GM12878 (cell line): ENCODE data around the gene GUK1. TPM values are rescaled to one million over a fixed set of nuclear protein-coding genes. Genes with fewer than 3 reads are reported as not detected.
A peak's percentile ranks its signal among the peaks of the same experiment; 100 is the strongest.

Experiments
- CBFB ChIP-seq: IDR thresholded peaks from 2 replicates; pipeline ENCODE4 v1.6.1; 2016; ENCODE audit warnings: antibody characterized with exemption, low read depth
- CREM ChIP-seq: IDR thresholded peaks from 2 replicates; pipeline ENCODE4 v1.6.1; 2014; ENCODE audit warnings: antibody characterized with exemption, low read depth
- E4F1 ChIP-seq: fragments of 450-650 bp; IDR thresholded peaks from 2 replicates; pipeline ENCODE4 v1.6.1; 2018; ENCODE audit warnings: borderline replicate concordance, mild to moderate bottlenecking; ENCODE audit not compliant: partially characterized antibody
- ESRRA ChIP-seq: IDR thresholded peaks from 2 replicates; pipeline ENCODE4 v1.6.1; 2012; ENCODE audit warnings: mild to moderate bottlenecking, low read length, improper control_type of control experiment
- HCFC1 ChIP-seq: fragments of 150-350 bp; IDR thresholded peaks from 2 replicates; pipeline ENCODE4 v1.6.1; 2014; ENCODE audit warnings: low read length
- HDAC2 ChIP-seq: fragments of 200-600 bp; sonication (generic); IDR thresholded peaks from 2 replicates; pipeline ENCODE4 v1.6.1; 2017
- IKZF1 ChIP-seq: fragments of 450-650 bp; conservative IDR thresholded peaks from 2 replicates; pipeline ENCODE4 v1.6.1; 2017; ENCODE audit warnings: antibody characterized with exemption, mild to moderate bottlenecking
- IRF3 ChIP-seq: fragments of 450-650 bp; IDR thresholded peaks from 2 replicates; pipeline ENCODE4 v1.6.1; 2014; ENCODE audit warnings: mild to moderate bottlenecking
- IRF4 ChIP-seq: IDR thresholded peaks from 2 replicates; pipeline ENCODE4 v1.6.1; 2011; ENCODE audit warnings: low read depth, low read length
- MEF2A ChIP-seq: IDR thresholded peaks from 2 replicates; pipeline ENCODE4 v1.6.1; 2011; ENCODE audit warnings: low read depth, mild to moderate bottlenecking, low read length, moderate library complexity; ENCODE audit not compliant: insufficient read depth
- MEF2B ChIP-seq: fragments of 450-650 bp; IDR thresholded peaks from 2 replicates; pipeline ENCODE4 v1.6.1; 2018; ENCODE audit warnings: mild to moderate bottlenecking, moderate library complexity; ENCODE audit not compliant: partially characterized antibody, poor library complexity, severe bottlenecking
- MLLT1 ChIP-seq: fragments of 450-650 bp; IDR thresholded peaks from 2 replicates; pipeline ENCODE4 v1.6.1; 2016; ENCODE audit warnings: mild to moderate bottlenecking
- MXI1 ChIP-seq: fragments of 150-350 bp; IDR thresholded peaks from 2 replicates; pipeline ENCODE4 v1.6.1; 2011; ENCODE audit warnings: low read depth, mild to moderate bottlenecking, inconsistent platforms, low read length, improper control_type of control experiment
- MYC ChIP-seq: IDR thresholded peaks from 2 replicates; pipeline ENCODE4 v1.6.1; 2011; ENCODE audit warnings: mild to moderate bottlenecking, low read length, moderate library complexity, inconsistent platforms; ENCODE audit not compliant: insufficient read depth, insufficient replicate concordance, insufficient read length, severe bottlenecking
- NFIC ChIP-seq: IDR thresholded peaks from 2 replicates; pipeline ENCODE4 v1.6.1; 2012; ENCODE audit warnings: low read depth, mild to moderate bottlenecking, inconsistent platforms, low read length, moderate library complexity
- NR2C1 ChIP-seq: fragments of 450-650 bp; IDR thresholded peaks from 2 replicates; pipeline ENCODE4 v1.6.1; 2017; ENCODE audit warnings: antibody characterized with exemption, mild to moderate bottlenecking, moderate library complexity
- PAX5 ChIP-seq: IDR thresholded peaks from 2 replicates; pipeline ENCODE4 v1.6.1; 2011; ENCODE audit warnings: low read depth, low read length, borderline replicate concordance
- PBX3 ChIP-seq: IDR thresholded peaks from 2 replicates; pipeline ENCODE4 v1.6.1; 2011; ENCODE audit warnings: mild to moderate bottlenecking, low read depth, low read length, moderate library complexity; ENCODE audit not compliant: insufficient replicate concordance
- POLR2AphosphoS2 ChIP-seq: IDR thresholded peaks from 2 replicates; pipeline ENCODE4 v1.6.1; 2011; ENCODE audit warnings: low read depth, mild to moderate bottlenecking, low read length, improper control_type of control experiment, moderate library complexity
- RBBP5 ChIP-seq: fragments of 200-600 bp; sonication (generic); conservative IDR thresholded peaks from 2 replicates; pipeline ENCODE4 v1.6.1; 2016
- RELA ChIP-seq: fragments of 450-650 bp; IDR thresholded peaks from 2 replicates; pipeline ENCODE4 v1.8.0; 2014; ENCODE audit warnings: borderline replicate concordance; ENCODE audit not compliant: partially characterized antibody
- SIN3A ChIP-seq: IDR thresholded peaks from 2 replicates; pipeline ENCODE4 v1.6.1; 2012; ENCODE audit warnings: low read depth, low read length, improper control_type of control experiment
- SREBF2 ChIP-seq: IDR thresholded peaks from 2 replicates; pipeline ENCODE4 v1.6.1; 2012; ENCODE audit warnings: mild to moderate bottlenecking, low read length
- STAT1 ChIP-seq: fragments of 450-650 bp; conservative IDR thresholded peaks from 2 replicates; pipeline ENCODE4 v1.6.1; 2014; ENCODE audit warnings: antibody characterized with exemption, mild to moderate bottlenecking
- TCF12 ChIP-seq: IDR thresholded peaks from 2 replicates; pipeline ENCODE4 v1.6.1; 2011; ENCODE audit warnings: low read depth, mild to moderate bottlenecking, low read length
- polyA plus RNA-seq, 11 experiments: library from polyadenylated mRNA; depleted of rRNA in 4 of 11; unstranded in 6 of 11; stranded (reverse) in 5 of 11; fragments of >200 nt; fragmentation: Nextera tagmentation in 4 of 11; fragmentation: Illumina TruSeq in 1 of 11; extraction: Ambion mirVana in 4 of 11; extraction: Trizol in 1 of 11; gene quantifications; 1 replicate in 1 of 11; 2 replicates in 10 of 11; pipeline versions ENCODE4 v1.2.1 to v1.2.3, GENCODE V29; 2011 to 2016; ENCODE audit warnings: inconsistent platforms in 2 of 11, missing spikeins in 2 of 11, low read depth in 1 of 11
- total RNA-seq, 4 experiments: library from RNA; depleted of rRNA in 3 of 4; stranded (reverse); fragments of >200 nt in 3 of 4; fragmentation: Illumina TruSeq in 1 of 4; extraction: Trizol in 1 of 4; gene quantifications; 2 replicates each; pipeline versions ENCODE4 v1.2.1 to v1.2.3, GENCODE V29; 2013 to 2021

GUK1 gene
- total and polyA plus RNA-seq, 10 of the 15 experiments (the other 5 are each of a cell fraction or from before 2014, with no cell fraction given) = 6.3 to 357 (median 203) TPM

- peak; percentile 5 for TF ChIP-seq MEF2B
- TF ChIP-seq IKZF1 = no peak; the same call in 1 of the 2 replicates
- TF ChIP-seq ESRRA = no peak
- TF ChIP-seq CREM = no peak
- no peak for TF ChIP-seq PBX3
- no peak for TF ChIP-seq IRF4
- TF ChIP-seq E4F1 = no peak
- no peak for TF ChIP-seq NFIC
- TF ChIP-seq POLR2AphosphoS2 = 0 out of 2 replicates have a peak, but pooled peaks have one; percentile 46
- no peak for TF ChIP-seq HCFC1
- TF ChIP-seq TCF12 = no peak
- peak; percentile 41 for TF ChIP-seq RELA
- no peak for TF ChIP-seq STAT1
- TF ChIP-seq PAX5 = no peak
- no peak for TF ChIP-seq MYC
- TF ChIP-seq MEF2A = no peak
- no peak for TF ChIP-seq SIN3A
- no peak for TF ChIP-seq SREBF2
- TF ChIP-seq MXI1 = no peak
- no peak for TF ChIP-seq HDAC2
- TF ChIP-seq MLLT1 = peak; percentile 62; the same call in 1 of the 2 replicates
- no peak for TF ChIP-seq NR2C1
- TF ChIP-seq RBBP5 = no peak
- TF ChIP-seq IRF3 = no peak
- no peak for TF ChIP-seq CBFB
These were observed 611 bp upstream of the GUK1 start (continued) for GRCh38 chr1:228139406-228139930.
